ENCODE measurements around the gene PPARA.
"Not testable (repeated sequence)": the region's sequence is repeated elsewhere in the genome, so short reads cannot be mapped to it uniquely, and the experiment has no call there.

PPARA gene

DNA sequence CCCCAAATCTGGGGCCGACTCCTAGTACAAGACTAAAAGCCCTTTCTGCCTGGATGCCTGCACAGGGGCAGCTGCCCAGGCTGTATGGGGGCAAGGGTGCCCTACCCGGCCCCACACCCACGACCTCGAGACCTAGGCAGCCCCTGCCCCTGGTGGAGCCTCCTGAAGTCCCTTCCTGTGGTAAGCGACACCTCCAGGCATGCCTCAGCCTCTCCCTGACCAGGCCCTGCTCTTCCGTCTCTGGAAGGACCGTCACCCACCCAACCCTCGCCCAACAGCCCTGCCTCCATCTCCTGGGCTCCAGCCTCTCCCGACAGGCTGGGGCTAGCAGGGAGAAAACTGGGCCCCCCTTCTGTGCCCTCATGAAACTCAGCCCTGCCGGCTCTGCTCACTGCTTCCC, 22.8 kb upstream of the PPARA start:
- TF ChIP-seq, protein P1, sequence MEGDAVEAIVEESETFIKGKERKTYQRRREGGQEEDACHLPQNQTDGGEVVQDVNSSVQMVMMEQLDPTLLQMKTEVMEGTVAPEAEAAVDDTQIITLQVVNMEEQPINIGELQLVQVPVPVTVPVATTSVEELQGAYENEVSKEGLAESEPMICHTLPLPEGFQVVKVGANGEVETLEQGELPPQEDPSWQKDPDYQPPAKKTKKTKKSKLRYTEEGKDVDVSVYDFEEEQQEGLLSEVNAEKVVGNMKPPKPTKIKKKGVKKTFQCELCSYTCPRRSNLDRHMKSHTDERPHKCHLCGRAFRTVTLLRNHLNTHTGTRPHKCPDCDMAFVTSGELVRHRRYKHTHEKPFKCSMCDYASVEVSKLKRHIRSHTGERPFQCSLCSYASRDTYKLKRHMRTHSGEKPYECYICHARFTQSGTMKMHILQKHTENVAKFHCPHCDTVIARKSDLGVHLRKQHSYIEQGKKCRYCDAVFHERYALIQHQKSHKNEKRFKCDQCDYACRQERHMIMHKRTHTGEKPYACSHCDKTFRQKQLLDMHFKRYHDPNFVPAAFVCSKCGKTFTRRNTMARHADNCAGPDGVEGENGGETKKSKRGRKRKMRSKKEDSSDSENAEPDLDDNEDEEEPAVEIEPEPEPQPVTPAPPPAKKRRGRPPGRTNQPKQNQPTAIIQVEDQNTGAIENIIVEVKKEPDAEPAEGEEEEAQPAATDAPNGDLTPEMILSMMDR (IDR thresholded peaks at IDR 0.05; ENCODE audit: control insufficient read depth, extremely low read depth, insufficient read depth) = no peak
- DNase-seq (ENCODE audit: low read depth) = no peak
- H3K4me3 ChIP-seq (ENCODE audit: low read depth, low read length) = no peak overlapping the region

- no peak overlapping the region for H3K4me3 ChIP-seq (ENCODE audit: low read depth, low read length)
- TF ChIP-seq, protein P1 (IDR thresholded peaks at IDR 0.05; ENCODE audit: control insufficient read depth, extremely low read depth, insufficient read depth) = no peak
- no peak for DNase-seq (ENCODE audit: low read depth)
Observed at GRCh38 chr22:46128606-46129005, 21.7 kb upstream of the PPARA start.

GRCh38 chr22:46129390-46130041, 20.8 kb upstream of the PPARA start:
- DNase-seq (ENCODE audit: low read depth) = no peak
- H3K4me3 ChIP-seq (ENCODE audit: low read depth, low read length) = no peak overlapping the region
- TF ChIP-seq, protein P1 (IDR thresholded peaks at IDR 0.05; ENCODE audit: control insufficient read depth, extremely low read depth, insufficient read depth) = no peak

- DNase-seq (ENCODE audit: low read depth) = no peak
- no peak overlapping the region for H3K4me3 ChIP-seq (ENCODE audit: low read depth, low read length)
- TF ChIP-seq, protein P1 (IDR thresholded peaks at IDR 0.05; ENCODE audit: control insufficient read depth, extremely low read depth, insufficient read depth) = peak; percentile 5; the same call in 1 of the 2 replicates
Observed at GRCh38 chr22:46131151-46131587, 19.2 kb upstream of the PPARA start.

GRCh38 chr22:46132193-46132829, 18.0 kb upstream of the PPARA start:
- not testable (repeated sequence) for H3K4me3 ChIP-seq (ENCODE audit: low read depth, low read length); DNase-seq (ENCODE audit: low read depth)

DNA sequence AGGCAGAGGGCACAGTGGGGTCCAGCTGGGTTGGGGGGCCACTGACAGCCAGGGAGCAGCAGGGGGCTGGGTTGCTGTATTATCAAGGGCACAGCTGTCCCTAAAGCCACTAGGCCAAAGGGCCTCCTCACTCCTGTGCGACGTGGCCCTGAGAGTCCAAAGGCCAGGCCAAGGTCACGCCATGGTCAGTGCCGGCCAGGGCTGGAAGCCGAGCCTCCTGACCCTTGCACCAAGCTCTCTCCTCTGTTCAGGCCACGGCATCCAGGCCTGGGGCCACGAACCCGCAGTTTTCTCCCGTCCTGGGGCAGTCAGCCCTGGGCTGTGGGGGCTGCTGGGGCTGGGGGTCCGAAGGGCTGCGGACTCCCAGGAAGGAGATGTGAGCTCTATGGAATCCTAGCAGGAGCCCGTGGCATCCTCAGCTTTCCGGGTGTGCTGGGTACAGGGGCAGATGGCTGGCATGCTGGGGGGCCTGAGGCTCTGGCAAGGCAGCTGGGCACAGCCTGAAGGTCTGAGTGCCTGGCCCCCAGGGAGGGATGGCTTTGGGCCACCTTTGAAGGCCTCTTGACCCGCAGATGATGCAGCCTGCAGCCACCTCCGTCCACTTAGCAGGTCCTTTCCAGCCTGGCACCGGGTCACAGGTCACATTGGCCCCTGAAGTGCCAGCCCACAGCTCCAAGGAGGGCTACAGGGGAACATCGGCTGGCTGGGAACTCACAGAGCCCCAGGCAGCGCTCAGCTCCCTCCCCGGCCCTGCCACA, 17.3 kb upstream of the PPARA start:
- TF ChIP-seq, protein P1 (IDR thresholded peaks at IDR 0.05; ENCODE audit: control insufficient read depth, extremely low read depth, insufficient read depth) = no peak
- no peak for DNase-seq (ENCODE audit: low read depth)

GRCh38 chr22:46133588-46133855, 16.8 kb upstream of the PPARA start:
- TF ChIP-seq, protein P1 (IDR thresholded peaks at IDR 0.05; ENCODE audit: control insufficient read depth, extremely low read depth, insufficient read depth) = no peak
- DNase-seq (ENCODE audit: low read depth) = no peak

More for the DNA sequence above, 17.3 kb upstream of the PPARA start:
- H3K4me3 ChIP-seq (ENCODE audit: low read depth, low read length) = no peak overlapping the region

More at GRCh38 chr22:46133588-46133855, 16.8 kb upstream of the PPARA start:
- H3K4me3 ChIP-seq (ENCODE audit: low read depth, low read length) = no peak overlapping the region
